SU-DHL-6 (cell line): ENCODE results near the gene NXT1.

ENCODE experiments used
- H2AFZ ChIP-seq: fragments of 200-600 bp; sonication (generic); 2 replicates; pipeline ENCODE4 v1.6.1; 2014; ENCODE audit warnings: low read depth, mild to moderate bottlenecking, moderate library complexity, mixed read lengths, antibody characterized with exemption, low read length; ENCODE audit not compliant: severe bottlenecking
- H3F3A ChIP-seq: fragments of 200-600 bp; shearing (Covaris generic); 2 replicates; pipeline ENCODE4 v1.6.0; 2016; ENCODE audit warnings: antibody characterized with exemption, mild to moderate bottlenecking; ENCODE audit not compliant: insufficient read depth
- H3K27ac ChIP-seq: fragments of 200-600 bp; sonication (generic); 2 replicates; pipeline ENCODE4 v1.5.1; 2016; ENCODE audit warnings: low read depth, mild to moderate bottlenecking, low read length, moderate library complexity, mixed read lengths
- H3K27me3 ChIP-seq: fragments of 200-600 bp; sonication (generic), shearing (Covaris generic); 2 replicates; pipeline ENCODE4 v1.6.0; 2014; ENCODE audit warnings: mild to moderate bottlenecking, low read length
- H3K36me3 ChIP-seq: fragments of 200-600 bp; sonication (generic); 2 replicates; pipeline ENCODE4 v1.6.1; 2014; ENCODE audit warnings: mild to moderate bottlenecking, low read length, mixed read lengths
- H3K4me2 ChIP-seq: fragments of 300-600, 200-600 bp; shearing (Covaris generic), sonication (generic); 2 replicates; pipeline ENCODE4 v1.6.0; 2014; ENCODE audit warnings: low read length, low read depth, mild to moderate bottlenecking; ENCODE audit not compliant: poor library complexity, severe bottlenecking
- H3K4me3 ChIP-seq: fragments of 200-600 bp; sonication (generic); 2 replicates; pipeline ENCODE4 v1.5.1; 2014; ENCODE audit warnings: antibody characterized with exemption, low read length, mild to moderate bottlenecking, mixed read lengths; ENCODE audit not compliant: insufficient read depth, poor library complexity, severe bottlenecking
- H3K79me2 ChIP-seq: fragments of 200-600 bp; sonication (generic); 2 replicates; pipeline ENCODE4 v1.6.1; 2014; ENCODE audit warnings: mild to moderate bottlenecking, low read length, moderate library complexity; ENCODE audit not compliant: insufficient read depth
- H3K9ac ChIP-seq: fragments of 200-600 bp; sonication (generic); 2 replicates; pipeline ENCODE4 v1.7.0; 2014; ENCODE audit warnings: mild to moderate bottlenecking, low read length
- H3K9me2 ChIP-seq: fragments of 200-600 bp; sonication (generic); replicated peaks from 2 replicates; pipeline ENCODE4 v1.6.1; 2014; ENCODE audit warnings: low read length; ENCODE audit not compliant: insufficient read depth
- H3K9me3 ChIP-seq: fragments of 200-600 bp; sonication (generic); 2 replicates; pipeline ENCODE4 v1.6.1; 2014; ENCODE audit warnings: low read length, mixed read lengths; ENCODE audit not compliant: insufficient read depth
- H4K20me1 ChIP-seq: fragments of 200-600 bp; sonication (generic); 2 replicates; pipeline ENCODE4 v1.6.1; 2014; ENCODE audit warnings: low read depth, mild to moderate bottlenecking, antibody characterized with exemption, low read length, moderate library complexity, mixed read lengths
- EZH2phosphoT487 ChIP-seq: fragments of 200-600 bp; sonication (generic), shearing (Covaris generic); conservative IDR thresholded peaks from 2 replicates; pipeline ENCODE4 v1.6.1; 2018; ENCODE audit warnings: mild to moderate bottlenecking, antibody characterized with exemption, low read length, moderate library complexity, mixed read lengths
- TF ChIP-seq, protein P1 (sequence below): fragments of 200-600 bp; sonication (generic); IDR thresholded peaks from one replicate; pipeline ENCODE4 v1.5.1; 2017; ENCODE audit warnings: antibody characterized with exemption, mild to moderate bottlenecking, low read length, moderate library complexity; ENCODE audit not compliant: insufficient read depth, poor library complexity, severe bottlenecking

The NXT1 gene

DNA sequence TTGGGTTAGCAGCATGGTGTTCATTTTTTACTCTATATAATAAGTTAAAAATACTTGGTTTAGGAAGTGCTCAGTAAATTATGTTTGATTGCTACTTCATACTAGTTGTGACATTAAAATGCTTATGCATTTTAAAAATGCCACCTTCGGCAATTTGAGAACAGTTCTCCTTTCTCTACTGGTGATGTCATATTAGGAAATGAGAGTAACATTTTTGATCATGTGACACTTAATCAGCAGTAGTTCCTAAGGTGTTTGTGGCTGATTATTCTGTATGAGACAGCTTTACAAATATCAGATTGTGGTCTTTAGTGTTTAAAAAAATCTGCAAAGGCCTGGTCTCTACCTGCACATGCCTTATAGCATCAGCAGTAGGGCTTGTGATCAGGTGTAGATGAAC is 15.8 kb downstream of the NXT1 start:
- peaks cover 64% of the 10 kb centered on the region for H3K79me2 ChIP-seq
- peak overlapping the region; percentile 39 for H3K4me2 ChIP-seq
- H3K4me3 ChIP-seq, result no peak overlapping the region
- H3K9me2 ChIP-seq, result no peaks in the 10 kb centered on the region
- H3K27me3 ChIP-seq, result no peaks in the 10 kb centered on the region
- no peak overlapping the region for H2AFZ ChIP-seq
- H3K9ac ChIP-seq, result no peak overlapping the region
- H3F3A ChIP-seq, result peaks cover 7% of the 10 kb centered on the region; the same call in 1 of the 2 replicates
- H3K9me3 ChIP-seq, result no peaks in the 10 kb centered on the region
- H3K36me3 ChIP-seq, result peaks cover 13% of the 10 kb centered on the region; the same call in 1 of the 2 replicates
- peaks cover 4% of the 10 kb centered on the region; the same call in 1 of the 2 replicates for H4K20me1 ChIP-seq
- TF ChIP-seq, protein P1, sequence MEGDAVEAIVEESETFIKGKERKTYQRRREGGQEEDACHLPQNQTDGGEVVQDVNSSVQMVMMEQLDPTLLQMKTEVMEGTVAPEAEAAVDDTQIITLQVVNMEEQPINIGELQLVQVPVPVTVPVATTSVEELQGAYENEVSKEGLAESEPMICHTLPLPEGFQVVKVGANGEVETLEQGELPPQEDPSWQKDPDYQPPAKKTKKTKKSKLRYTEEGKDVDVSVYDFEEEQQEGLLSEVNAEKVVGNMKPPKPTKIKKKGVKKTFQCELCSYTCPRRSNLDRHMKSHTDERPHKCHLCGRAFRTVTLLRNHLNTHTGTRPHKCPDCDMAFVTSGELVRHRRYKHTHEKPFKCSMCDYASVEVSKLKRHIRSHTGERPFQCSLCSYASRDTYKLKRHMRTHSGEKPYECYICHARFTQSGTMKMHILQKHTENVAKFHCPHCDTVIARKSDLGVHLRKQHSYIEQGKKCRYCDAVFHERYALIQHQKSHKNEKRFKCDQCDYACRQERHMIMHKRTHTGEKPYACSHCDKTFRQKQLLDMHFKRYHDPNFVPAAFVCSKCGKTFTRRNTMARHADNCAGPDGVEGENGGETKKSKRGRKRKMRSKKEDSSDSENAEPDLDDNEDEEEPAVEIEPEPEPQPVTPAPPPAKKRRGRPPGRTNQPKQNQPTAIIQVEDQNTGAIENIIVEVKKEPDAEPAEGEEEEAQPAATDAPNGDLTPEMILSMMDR, result no peak
- TF ChIP-seq EZH2phosphoT487, result no peak
- no peak overlapping the region for H3K27ac ChIP-seq

DNA sequence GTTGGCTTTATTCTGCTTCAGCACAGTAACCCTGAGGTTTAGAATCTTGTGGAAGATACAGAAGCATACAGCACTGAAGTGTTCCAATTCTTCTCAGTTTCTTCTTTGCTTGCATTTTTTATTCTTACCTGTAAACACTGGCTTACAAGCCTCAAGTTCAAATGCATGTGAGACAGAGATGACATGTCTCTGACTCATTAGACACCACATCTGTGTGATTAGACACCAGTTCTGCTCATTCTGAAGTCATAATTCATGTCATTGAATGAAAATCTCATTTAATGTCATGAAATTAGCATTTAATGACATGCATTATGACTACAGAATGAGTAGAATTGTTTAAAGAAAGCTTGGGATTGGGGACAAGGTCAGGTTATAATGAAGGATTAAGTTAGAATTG is 17.2 kb downstream of the NXT1 start:
- no peaks in the 10 kb centered on the region for H3K9me2 ChIP-seq
- no peaks in the 10 kb centered on the region for H3K27me3 ChIP-seq
- no peak overlapping the region for H3K27ac ChIP-seq
- no peak overlapping the region for H2AFZ ChIP-seq
- no peak overlapping the region for H3K4me3 ChIP-seq
- TF ChIP-seq, protein P1, result no peak
- no peak for TF ChIP-seq EZH2phosphoT487
- peaks cover 57% of the 10 kb centered on the region for H3K79me2 ChIP-seq
- H3F3A ChIP-seq, result peaks cover 7% of the 10 kb centered on the region; the same call in 1 of the 2 replicates
- H3K9me3 ChIP-seq, result no peaks in the 10 kb centered on the region
- no peak overlapping the region for H3K4me2 ChIP-seq
- peaks cover 15% of the 10 kb centered on the region; the same call in 1 of the 2 replicates for H3K36me3 ChIP-seq
- H3K9ac ChIP-seq, result no peak overlapping the region
- peaks cover 4% of the 10 kb centered on the region; the same call in 1 of the 2 replicates for H4K20me1 ChIP-seq

DNA sequence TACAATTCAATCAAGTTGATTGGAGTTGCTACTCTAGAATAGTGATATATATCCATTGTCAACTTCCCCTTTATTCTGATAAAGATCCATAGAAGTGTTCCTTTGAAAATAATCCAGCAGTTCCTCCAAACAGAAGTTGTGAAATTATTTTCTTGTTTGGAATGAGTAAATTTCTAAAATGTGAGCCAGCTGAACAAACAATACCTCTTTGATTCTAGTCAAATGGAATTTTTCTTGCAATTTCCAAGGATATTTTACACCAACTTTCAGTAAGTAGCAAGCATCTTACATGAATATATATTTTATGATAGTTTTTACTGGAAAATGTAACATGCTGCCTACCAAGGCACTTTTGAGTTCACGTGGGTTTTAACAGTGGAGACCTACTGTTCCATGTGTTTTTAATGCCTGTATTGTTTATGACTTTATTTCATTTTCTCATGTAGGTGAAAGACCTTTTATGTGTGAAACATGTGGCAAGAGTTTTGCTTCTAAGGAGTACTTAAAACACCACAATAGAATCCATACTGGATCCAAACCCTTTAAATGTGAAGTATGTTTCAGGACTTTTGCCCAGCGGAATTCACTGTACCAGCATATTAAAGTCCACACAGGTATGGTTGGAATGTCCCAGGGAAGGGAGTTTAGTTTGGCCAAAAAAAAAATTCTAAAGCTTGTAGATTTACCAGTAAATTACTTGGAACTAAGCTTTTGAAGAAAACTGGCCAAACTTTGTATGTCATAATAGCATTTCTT is 17.9 kb downstream of the NXT1 start:
- Histone ChIP-seq H3K9me2 (no peaks in the 10 kb centered on the region), H3K4me2 (no peak overlapping the region), H3K4me3 (no peak overlapping the region), H3K36me3 (peaks cover 15% of the 10 kb centered on the region; the same call in 1 of the 2 replicates), H3K9ac (no peak overlapping the region), H3K27ac (no peak overlapping the region), H3K79me2 (peaks cover 50% of the 10 kb centered on the region), H3K27me3 (no peaks in the 10 kb centered on the region), H4K20me1 (peaks cover 4% of the 10 kb centered on the region; the same call in 1 of the 2 replicates), H2AFZ (no peak overlapping the region), H3K9me3 (no peaks in the 10 kb centered on the region), H3F3A (peaks cover 7% of the 10 kb centered on the region; the same call in 1 of the 2 replicates)
- no peak for TF ChIP-seq EZH2phosphoT487
- TF ChIP-seq, protein P1, result no peak
